ENCODE data around the gene KRTAP3-2. TPM values are rescaled to one million over a fixed set of nuclear protein-coding genes. Genes with fewer than 3 reads are reported as not detected.

KRTAP3-2 gene
- total RNA-seq, 2 experiments from 2014 or later, result not detected

DNA sequence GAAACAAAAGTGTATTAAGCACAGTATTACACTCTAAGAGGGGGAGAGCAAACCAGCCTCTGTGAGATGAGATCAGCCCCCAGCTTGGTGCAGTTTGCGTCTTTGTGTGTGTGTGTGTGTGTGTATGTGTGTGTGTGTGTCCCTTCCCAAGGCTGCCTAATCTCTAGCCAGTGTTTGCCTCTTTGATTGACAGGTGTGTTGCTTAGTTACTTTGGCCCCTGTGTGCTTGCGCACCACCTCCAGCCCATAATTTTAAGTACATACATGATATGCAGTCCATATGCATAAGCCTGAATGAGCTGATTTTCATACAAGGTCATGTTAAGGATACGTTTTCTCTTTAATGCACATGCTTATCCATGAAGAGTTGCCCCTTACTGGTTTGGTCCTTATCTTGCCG is 2.1 kb upstream of the KRTAP3-2 start:
- Mint-ChIP-seq H3K27me3 (peaks cover 13% of the 10 kb centered on the region), H3K4me1 (ENCODE audit: low read depth) (no peaks in the 10 kb centered on the region), H3K9me3 (no peaks in the 10 kb centered on the region), H3K4me3 (no peak overlapping the region), H3K36me3 (ENCODE audit: low read depth) (no peaks in the 10 kb centered on the region), H3K27ac (no peak overlapping the region)
- POLR2A ChIA-PET, result no interaction called here
- TF ChIP-seq, protein P1, sequence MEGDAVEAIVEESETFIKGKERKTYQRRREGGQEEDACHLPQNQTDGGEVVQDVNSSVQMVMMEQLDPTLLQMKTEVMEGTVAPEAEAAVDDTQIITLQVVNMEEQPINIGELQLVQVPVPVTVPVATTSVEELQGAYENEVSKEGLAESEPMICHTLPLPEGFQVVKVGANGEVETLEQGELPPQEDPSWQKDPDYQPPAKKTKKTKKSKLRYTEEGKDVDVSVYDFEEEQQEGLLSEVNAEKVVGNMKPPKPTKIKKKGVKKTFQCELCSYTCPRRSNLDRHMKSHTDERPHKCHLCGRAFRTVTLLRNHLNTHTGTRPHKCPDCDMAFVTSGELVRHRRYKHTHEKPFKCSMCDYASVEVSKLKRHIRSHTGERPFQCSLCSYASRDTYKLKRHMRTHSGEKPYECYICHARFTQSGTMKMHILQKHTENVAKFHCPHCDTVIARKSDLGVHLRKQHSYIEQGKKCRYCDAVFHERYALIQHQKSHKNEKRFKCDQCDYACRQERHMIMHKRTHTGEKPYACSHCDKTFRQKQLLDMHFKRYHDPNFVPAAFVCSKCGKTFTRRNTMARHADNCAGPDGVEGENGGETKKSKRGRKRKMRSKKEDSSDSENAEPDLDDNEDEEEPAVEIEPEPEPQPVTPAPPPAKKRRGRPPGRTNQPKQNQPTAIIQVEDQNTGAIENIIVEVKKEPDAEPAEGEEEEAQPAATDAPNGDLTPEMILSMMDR (IDR thresholded peaks at IDR 0.05), result no peak
- intact Hi-C loops (cut with micrococcal nuclease), result no loop called here
- ATAC-seq (no peak), DNase-seq (no peak)
- CTCF ChIA-PET, result no interaction called here

DNA sequence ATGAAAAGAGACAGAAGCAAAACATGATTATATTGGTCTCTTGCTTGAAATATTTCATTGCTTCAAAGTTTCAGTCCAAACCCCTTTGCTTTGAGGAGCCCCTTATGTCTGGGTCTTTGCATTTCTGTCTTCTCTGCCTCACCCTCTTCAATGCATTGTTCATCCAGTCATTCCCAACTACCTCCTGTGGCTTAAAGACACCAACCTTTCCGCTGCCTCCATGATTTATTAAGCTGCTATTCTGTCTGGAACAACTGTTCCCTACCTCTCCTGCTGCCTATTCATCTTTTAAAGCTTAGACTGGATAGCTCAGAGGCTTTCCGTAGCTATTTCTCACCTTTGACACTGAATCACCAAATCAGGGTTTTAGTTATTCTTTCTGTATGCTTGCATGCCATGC is 2.3 kb downstream of the KRTAP3-2 start:
- no peak overlapping the region for H3K4me3 Mint-ChIP-seq
- peaks cover 27% of the 10 kb centered on the region for H3K27me3 Mint-ChIP-seq
- POLR2A ChIA-PET, result no interaction called here
- CTCF ChIA-PET, result no interaction called here
- TF ChIP-seq, protein P1 (IDR thresholded peaks at IDR 0.05), result no peak
- no peaks in the 10 kb centered on the region for H3K4me1 Mint-ChIP-seq (ENCODE audit: low read depth)
- no peaks in the 10 kb centered on the region for H3K36me3 Mint-ChIP-seq (ENCODE audit: low read depth)
- DNase-seq (no peak), ATAC-seq (no peak)
- no peak overlapping the region for H3K27ac Mint-ChIP-seq
- intact Hi-C loops (cut with micrococcal nuclease), result no loop called here
- no peaks in the 10 kb centered on the region for H3K9me3 Mint-ChIP-seq

GRCh38 chr17:40996829-40997228 is 2.9 kb downstream of the KRTAP3-2 start:
- ATAC-seq, result no peak
- ChIA-PET CTCF (interaction anchor here (1.6 kb wide), 1 partner anchor 10 kb away, joined by 5 read pairs; no protein-coding TSS in a partner anchor), POLR2A (no interaction called here)
- Mint-ChIP-seq H3K27me3 (peaks cover 30% of the 10 kb centered on the region), H3K36me3 (ENCODE audit: low read depth) (no peaks in the 10 kb centered on the region), H3K9me3 (no peaks in the 10 kb centered on the region), H3K27ac (no peak overlapping the region), H3K4me3 (no peak overlapping the region), H3K4me1 (ENCODE audit: low read depth) (no peaks in the 10 kb centered on the region)
- no peak for DNase-seq
- TF ChIP-seq, protein P1 (IDR thresholded peaks at IDR 0.05), result no peak
- intact Hi-C loops (cut with micrococcal nuclease), result no loop called here

DNA sequence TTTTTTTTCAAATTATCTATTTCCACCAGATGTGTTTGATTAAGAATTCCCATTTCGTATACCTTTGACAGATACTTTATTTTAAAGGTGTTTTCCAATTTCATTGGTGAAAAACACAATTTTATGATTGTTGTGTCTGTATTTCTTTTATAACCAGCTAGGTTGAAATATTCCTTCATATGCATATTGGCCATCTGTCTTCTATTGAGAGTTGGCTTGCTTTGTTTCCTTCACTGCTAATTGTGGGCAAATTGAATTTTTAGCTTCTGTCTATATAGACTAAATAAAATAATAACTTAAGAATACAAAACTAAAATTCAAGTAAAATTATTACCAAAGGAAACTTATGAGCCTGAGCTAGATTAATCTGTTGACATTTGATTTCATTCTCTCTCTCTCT is 4.6 kb downstream of the KRTAP3-2 start:
- no peak overlapping the region for H3K4me3 Mint-ChIP-seq
- intact Hi-C loops (cut with micrococcal nuclease), result no loop called here
- H3K9me3 Mint-ChIP-seq, result no peaks in the 10 kb centered on the region
- no peaks in the 10 kb centered on the region for H3K4me1 Mint-ChIP-seq (ENCODE audit: low read depth)
- ATAC-seq, result no peak
- ChIA-PET POLR2A (no interaction called here), CTCF (no interaction called here)
- no peaks in the 10 kb centered on the region for H3K36me3 Mint-ChIP-seq (ENCODE audit: low read depth)
- TF ChIP-seq, protein P1 (IDR thresholded peaks at IDR 0.05), result no peak
- H3K27ac Mint-ChIP-seq, result no peak overlapping the region
- H3K27me3 Mint-ChIP-seq, result peaks cover 32% of the 10 kb centered on the region
- no peak for DNase-seq

GRCh38 chr17:40993839-40994238 is 5.9 kb downstream of the KRTAP3-2 start, which contains the start of gene KRTAP3-3:
Gene KRTAP3-3 (minus strand): TSS chr17:40994164. CDS start chr17:40994097, 67 bp downstream.
- DNase-seq (no peak), ATAC-seq (no peak)
- Mint-ChIP-seq H3K36me3 (ENCODE audit: low read depth) (no peaks in the 10 kb centered on the region), H3K27ac (no peak within 1 kb of the TSS), H3K27me3 (peaks cover 28% of the 10 kb centered on the region), H3K4me1 (ENCODE audit: low read depth) (no peaks in the 10 kb centered on the region), H3K4me3 (no peak within 1 kb of the TSS), H3K9me3 (no peaks in the 10 kb centered on the region)
- intact Hi-C loops (cut with micrococcal nuclease), result no loop called here
- ChIA-PET CTCF (no interaction called here), POLR2A (no interaction called here)
- TF ChIP-seq, protein P1 (IDR thresholded peaks at IDR 0.05), result no peak

All from activated CD8-positive, alpha-beta T cell treated with anti-CD3 and anti-CD28 coated beads for 36 hours (primary cell).